ENCODE data around the gene ACOXL. TPM values are rescaled to one million over a fixed set of nuclear protein-coding genes. Genes with fewer than 3 reads are reported as not detected.

ACOXL gene
- total and polyA plus RNA-seq, 3 donors from 2014 or later = 4.9 to 7.9 (median 5.3) TPM

GRCh38 chr2:111102216-111102615 is 369.8 kb downstream of the ACOXL start:
- whole genome bisulfite sequencing, 2 donors = 93 to 94% methylated on average over 2 of the region's 2 CpGs
- DNase-seq = no peak
- Histone ChIP-seq H3K27me3 (no peaks in the 10 kb centered on the region), H3K9me3 (no peaks in the 10 kb centered on the region), H3K4me3 (no peak overlapping the region), H3K36me3 (ENCODE audit: low read depth, missing control alignments) (no peaks in the 10 kb centered on the region), H3K4me1 (no peaks in the 10 kb centered on the region), H3K27ac (no peak overlapping the region)
- TF ChIP-seq POLR2A (IDR thresholded peaks at IDR 0.05) = no peak
- TF ChIP-seq CTCF (IDR thresholded peaks at IDR 0.05) = no peak
- intact Hi-C loops (cut with DNase I; ENCODE audit: low total_unique reads) = no loop called here

- H3K4me3 ChIP-seq = no peak overlapping the region
- TF ChIP-seq CTCF (IDR thresholded peaks at IDR 0.05) (no peak), POLR2A (IDR thresholded peaks at IDR 0.05) (no peak)
- intact Hi-C loops (cut with DNase I; ENCODE audit: low total_unique reads) = no loop called here
- H3K9me3 ChIP-seq = no peaks in the 10 kb centered on the region
- no peaks in the 10 kb centered on the region for H3K4me1 ChIP-seq
- WGBS, 2 donors = 70 to 77% methylated on average over 2 of the region's 2 CpGs
- no peaks in the 10 kb centered on the region for H3K36me3 ChIP-seq (ENCODE audit: low read depth, missing control alignments)
- no peak overlapping the region for H3K27ac ChIP-seq
- no peak for DNase-seq
- H3K27me3 ChIP-seq = no peaks in the 10 kb centered on the region
These were observed 373.6 kb downstream of the ACOXL start for GRCh38 chr2:111105926-111106325.

GRCh38 chr2:111106706-111107105 is 374.3 kb downstream of the ACOXL start:
- TF ChIP-seq CTCF (IDR thresholded peaks at IDR 0.05) (no peak), POLR2A (IDR thresholded peaks at IDR 0.05) (no peak)
- Histone ChIP-seq H3K4me1 (no peaks in the 10 kb centered on the region), H3K27ac (no peak overlapping the region), H3K4me3 (no peak overlapping the region), H3K9me3 (no peaks in the 10 kb centered on the region), H3K36me3 (ENCODE audit: low read depth, missing control alignments) (no peaks in the 10 kb centered on the region), H3K27me3 (no peaks in the 10 kb centered on the region)
- intact Hi-C loops (cut with DNase I; ENCODE audit: low total_unique reads) = no loop called here
- 93 to 94% methylated on average over 5 of the region's 5 CpGs for WGBS, 2 donors
- no peak for DNase-seq

- WGBS, 2 donors = 85 to 96% methylated on average over 2 of the region's 2 CpGs
- no peaks in the 10 kb centered on the region for H3K27me3 ChIP-seq
- TF ChIP-seq POLR2A (IDR thresholded peaks at IDR 0.05) (no peak), CTCF (IDR thresholded peaks at IDR 0.05) (no peak)
- intact Hi-C loops (cut with DNase I; ENCODE audit: low total_unique reads) = no loop called here
- no peaks in the 10 kb centered on the region for H3K9me3 ChIP-seq
- no peak for DNase-seq
- H3K4me3 ChIP-seq = no peak overlapping the region
- H3K36me3 ChIP-seq (ENCODE audit: low read depth, missing control alignments) = no peaks in the 10 kb centered on the region
- H3K27ac ChIP-seq = no peak overlapping the region
- H3K4me1 ChIP-seq = no peaks in the 10 kb centered on the region
These were observed 376.4 kb downstream of the ACOXL start for GRCh38 chr2:111108745-111109271.

GRCh38 chr2:111111101-111111755 is 378.9 kb downstream of the ACOXL start:
- Histone ChIP-seq H3K27ac (no peak overlapping the region), H3K36me3 (ENCODE audit: low read depth, missing control alignments) (no peaks in the 10 kb centered on the region), H3K9me3 (no peaks in the 10 kb centered on the region), H3K27me3 (no peaks in the 10 kb centered on the region), H3K4me1 (no peaks in the 10 kb centered on the region), H3K4me3 (no peak overlapping the region)
- WGBS, 2 donors = 88 to 97% methylated on average over 4 of the region's 4 CpGs
- TF ChIP-seq POLR2A (IDR thresholded peaks at IDR 0.05) = no peak
- no peak for TF ChIP-seq CTCF (IDR thresholded peaks at IDR 0.05)
- intact Hi-C loops (cut with DNase I; ENCODE audit: low total_unique reads) = no loop called here
- DNase-seq = no peak

Measured in testis (tissue), 3 donors.